Endothelial cell of umbilical vein (primary cell): ENCODE data around the gene FAM181A.

Experiments
- EZH2 ChIP-seq: IDR thresholded peaks from 2 replicates; pipeline ENCODE4 v1.6.1; 2012; ENCODE audit warnings: borderline replicate concordance, low read depth, mild to moderate bottlenecking, moderate library complexity, low read length, inconsistent platforms; ENCODE audit not compliant: severe bottlenecking
- FOS ChIP-seq: IDR thresholded peaks from 2 replicates; pipeline ENCODE4 v1.6.1; 2011; ENCODE audit warnings: mild to moderate bottlenecking, low read length, moderate library complexity, borderline replicate concordance; ENCODE audit not compliant: insufficient read depth
- POLR2A ChIP-seq: IDR thresholded peaks from 2 replicates; pipeline ENCODE4 v1.6.1; 2012; ENCODE audit warnings: low read depth, mild to moderate bottlenecking, control low read depth, low read length
- POLR2AphosphoS5 ChIP-seq: IDR thresholded peaks from 2 replicates; pipeline ENCODE4 v1.6.1; 2012; ENCODE audit warnings: low read depth, mild to moderate bottlenecking, control low read depth, low read length, moderate library complexity; ENCODE audit not compliant: insufficient read depth
- TF ChIP-seq, protein P1 (sequence below), 2 donors: IDR thresholded peaks; 1 replicate in 1 of 2; 2 replicates in 1 of 2; pipeline ENCODE4 v1.5.1; 2011; ENCODE audit warnings: low read length in 2 of 2, mild to moderate bottlenecking in 2 of 2, moderate library complexity in 2 of 2, control low read depth in 1 of 2, inconsistent platforms in 1 of 2, low read depth in 1 of 2; ENCODE audit not compliant: insufficient read depth in 1 of 2; ENCODE audit errors: extremely low read depth in 1 of 2

DNA sequence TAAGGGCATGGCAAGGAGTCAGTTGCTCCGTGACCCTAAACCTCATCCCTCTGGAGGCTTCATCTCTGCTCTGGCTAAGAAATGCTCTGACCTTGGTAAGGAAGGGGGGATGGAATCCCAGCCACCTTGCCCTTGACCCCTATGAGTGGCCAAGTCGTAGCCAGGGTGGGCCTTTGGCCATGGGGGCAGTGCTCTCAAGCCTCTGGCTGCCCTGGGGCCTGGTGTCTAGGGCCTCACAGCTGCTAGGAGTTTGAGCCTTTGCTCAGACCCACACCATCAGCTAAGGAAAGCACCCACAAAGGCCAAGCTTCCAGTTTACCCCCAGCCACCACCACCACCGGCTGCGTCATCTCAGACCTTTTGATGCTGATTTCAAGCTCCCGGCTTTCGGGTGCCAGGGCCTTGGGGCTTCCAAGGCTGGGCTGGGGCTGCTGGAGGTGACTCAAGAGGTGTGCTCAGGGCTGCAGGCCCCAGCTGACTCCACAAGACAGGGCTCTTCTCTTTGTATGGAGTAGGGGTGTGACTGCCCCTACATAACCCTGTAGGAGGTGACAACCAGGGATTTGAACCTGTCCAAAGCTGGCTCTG is 45.6 kb downstream of the FAM181A start:
- TF ChIP-seq, protein P1, sequence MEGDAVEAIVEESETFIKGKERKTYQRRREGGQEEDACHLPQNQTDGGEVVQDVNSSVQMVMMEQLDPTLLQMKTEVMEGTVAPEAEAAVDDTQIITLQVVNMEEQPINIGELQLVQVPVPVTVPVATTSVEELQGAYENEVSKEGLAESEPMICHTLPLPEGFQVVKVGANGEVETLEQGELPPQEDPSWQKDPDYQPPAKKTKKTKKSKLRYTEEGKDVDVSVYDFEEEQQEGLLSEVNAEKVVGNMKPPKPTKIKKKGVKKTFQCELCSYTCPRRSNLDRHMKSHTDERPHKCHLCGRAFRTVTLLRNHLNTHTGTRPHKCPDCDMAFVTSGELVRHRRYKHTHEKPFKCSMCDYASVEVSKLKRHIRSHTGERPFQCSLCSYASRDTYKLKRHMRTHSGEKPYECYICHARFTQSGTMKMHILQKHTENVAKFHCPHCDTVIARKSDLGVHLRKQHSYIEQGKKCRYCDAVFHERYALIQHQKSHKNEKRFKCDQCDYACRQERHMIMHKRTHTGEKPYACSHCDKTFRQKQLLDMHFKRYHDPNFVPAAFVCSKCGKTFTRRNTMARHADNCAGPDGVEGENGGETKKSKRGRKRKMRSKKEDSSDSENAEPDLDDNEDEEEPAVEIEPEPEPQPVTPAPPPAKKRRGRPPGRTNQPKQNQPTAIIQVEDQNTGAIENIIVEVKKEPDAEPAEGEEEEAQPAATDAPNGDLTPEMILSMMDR (IDR thresholded peaks at IDR 0.05; ENCODE audit: extremely low read depth in 1 of 2, insufficient read depth in 1 of 2, low read depth in 1 of 2, low read length in 2 of 2) = no peak
- no peak for TF ChIP-seq POLR2A
- TF ChIP-seq EZH2 = no peak
- no peak for TF ChIP-seq FOS
- TF ChIP-seq POLR2AphosphoS5 = no peak
